Osteocyte (in vitro differentiated cells): ENCODE measurements around the gene CTNNBL1. TPM values are rescaled to one million over a fixed set of nuclear protein-coding genes. Genes with fewer than 3 reads are reported as not detected.
"Not testable (repeated sequence)": the region's sequence is repeated elsewhere in the genome, so short reads cannot be mapped to it uniquely, and the experiment has no call there.

Experiments used
- DNase-seq: peaks from one replicate; pipeline ENCODE4 v3.0.0; 2021; ENCODE audit warnings: mixed read lengths; ENCODE audit not compliant: unreplicated experiment; ENCODE audit errors: extremely low spot score
- H3K27ac Mint-ChIP-seq: one replicate; pipeline ENCODE4 v1.8.0; 2021; ENCODE audit warnings: mild to moderate bottlenecking, mixed read lengths; ENCODE audit not compliant: unreplicated experiment
- H3K27me3 Mint-ChIP-seq: one replicate; pipeline ENCODE4 v1.8.0; 2021; ENCODE audit warnings: mixed read lengths; ENCODE audit not compliant: unreplicated experiment
- H3K36me3 Mint-ChIP-seq: one replicate; pipeline ENCODE4 v1.8.0; 2021; ENCODE audit warnings: mixed read lengths; ENCODE audit not compliant: unreplicated experiment
- H3K4me1 Mint-ChIP-seq: one replicate; pipeline ENCODE4 v1.8.0; 2021; ENCODE audit warnings: mixed read lengths; ENCODE audit not compliant: unreplicated experiment
- H3K4me3 Mint-ChIP-seq: one replicate; pipeline ENCODE4 v1.8.0; 2021; ENCODE audit warnings: mild to moderate bottlenecking, moderate library complexity, mixed read lengths; ENCODE audit not compliant: unreplicated experiment
- H3K9me3 Mint-ChIP-seq: one replicate; pipeline ENCODE4 v1.8.0; 2021; ENCODE audit warnings: mixed read lengths; ENCODE audit not compliant: unreplicated experiment
- CTCF ChIP-seq: fragments of 200-600 bp; sonication (generic); IDR thresholded peaks from 2 replicates; pipeline ENCODE4 v1.5.0; 2021; ENCODE audit warnings: antibody characterized with exemption, mild to moderate bottlenecking, moderate library complexity
- total RNA-seq: library from RNA; stranded (reverse); gene quantifications from 2 replicates; pipeline ENCODE4 v1.2.1, GENCODE V29; 2021

Gene CTNNBL1
- total RNA-seq, 1 donor from 2014 or later: 43.4 TPM

- Mint-ChIP-seq H3K4me1 (peaks cover 10% of the 10 kb centered on the region), H3K27ac (no peak overlapping the region), H3K36me3 (no peaks in the 10 kb centered on the region), H3K27me3 (no peaks in the 10 kb centered on the region), H3K4me3 (no peak overlapping the region), H3K9me3 (no peaks in the 10 kb centered on the region)
- no peak for TF ChIP-seq CTCF
- DNase-seq: no peak
Measured at GRCh38 chr20:37700301-37700700, 6.5 kb downstream of the CTNNBL1 start.

GRCh38 chr20:37701676-37702075 is 7.8 kb downstream of the CTNNBL1 start:
- not testable (repeated sequence) for H3K9me3 Mint-ChIP-seq, H3K4me3 Mint-ChIP-seq, H3K4me1 Mint-ChIP-seq, H3K36me3 Mint-ChIP-seq, H3K27me3 Mint-ChIP-seq, H3K27ac Mint-ChIP-seq, DNase-seq

DNA sequence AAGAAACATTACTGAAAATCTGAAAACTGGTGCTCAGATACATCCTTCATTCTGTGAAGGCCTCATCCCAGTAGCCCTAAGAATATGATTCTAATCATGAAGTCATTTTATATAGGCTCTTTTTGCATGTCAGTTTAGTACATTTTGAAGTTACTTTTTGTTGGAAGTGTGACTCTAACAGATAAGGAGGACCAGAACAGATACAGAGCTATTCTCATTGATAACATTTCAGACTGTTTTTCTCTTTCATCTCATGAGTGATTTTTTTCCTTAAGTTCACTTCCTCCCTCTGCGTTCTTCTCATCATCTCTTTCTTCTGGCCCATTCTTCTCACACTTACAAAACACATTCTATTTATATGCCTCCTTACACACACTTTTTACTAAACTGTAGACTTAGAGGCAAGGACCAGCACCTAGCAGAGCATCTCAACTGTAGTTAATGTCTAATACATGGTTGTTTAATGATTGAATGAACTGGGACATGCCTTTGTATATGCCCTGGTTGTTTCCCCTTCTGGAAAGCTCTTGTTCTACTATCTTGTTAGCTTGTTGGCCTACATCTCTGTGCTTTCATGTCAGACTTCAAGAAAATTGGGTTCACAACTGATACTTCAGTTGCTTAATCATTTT is 8.7 kb downstream of the CTNNBL1 start:
- no peak for DNase-seq
- Mint-ChIP-seq H3K27ac (no peak overlapping the region), H3K9me3 (peaks cover 12% of the 10 kb centered on the region), H3K27me3 (no peaks in the 10 kb centered on the region), H3K4me3 (no peak overlapping the region), H3K4me1 (peaks cover 3% of the 10 kb centered on the region), H3K36me3 (peaks cover 7% of the 10 kb centered on the region)
- no peak for TF ChIP-seq CTCF

DNA sequence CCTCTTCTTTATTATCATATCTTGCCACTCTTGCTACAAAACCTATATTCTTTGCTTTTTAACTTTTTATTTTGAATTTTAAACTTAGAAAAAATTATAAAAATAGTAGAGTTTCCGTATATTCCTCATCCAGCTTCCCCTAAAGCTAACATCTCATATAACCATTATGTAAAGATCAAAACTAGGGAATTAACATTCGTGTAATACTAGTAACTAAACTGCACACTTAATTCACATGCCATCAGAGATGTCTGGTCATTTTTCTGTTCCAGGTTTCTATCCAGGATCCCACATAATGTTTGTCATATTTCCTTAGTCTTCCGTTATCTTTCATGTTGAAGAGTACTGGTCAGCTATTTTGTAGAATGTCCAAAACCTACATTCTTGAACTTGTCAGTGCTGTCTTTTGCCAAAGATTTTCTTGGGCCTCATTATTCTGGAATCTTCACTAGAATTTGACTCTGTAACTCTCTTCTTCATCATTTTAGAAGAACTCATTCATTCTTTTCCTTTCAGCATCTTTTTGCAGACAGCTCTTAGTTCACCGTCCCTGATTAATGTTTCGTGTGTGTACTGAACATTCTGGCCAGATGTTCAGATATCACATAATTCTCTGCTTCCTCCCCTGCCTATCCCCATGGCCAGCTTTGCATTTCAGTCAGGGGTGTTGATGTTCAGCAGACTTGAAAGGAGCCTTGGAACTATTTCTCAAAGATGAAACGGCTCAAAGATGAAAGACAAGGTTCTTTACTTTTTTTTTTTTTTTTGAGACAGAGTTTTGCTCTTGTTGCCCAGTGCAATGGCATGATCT is 9.4 kb downstream of the CTNNBL1 start:
- H3K27me3 Mint-ChIP-seq: no peaks in the 10 kb centered on the region
- no peak overlapping the region for H3K27ac Mint-ChIP-seq
- no peak for TF ChIP-seq CTCF
- peaks cover 15% of the 10 kb centered on the region for H3K9me3 Mint-ChIP-seq
- H3K4me3 Mint-ChIP-seq: no peak overlapping the region
- peaks cover 3% of the 10 kb centered on the region for H3K4me1 Mint-ChIP-seq
- H3K36me3 Mint-ChIP-seq: peaks cover 12% of the 10 kb centered on the region
- DNase-seq: no peak

DNA sequence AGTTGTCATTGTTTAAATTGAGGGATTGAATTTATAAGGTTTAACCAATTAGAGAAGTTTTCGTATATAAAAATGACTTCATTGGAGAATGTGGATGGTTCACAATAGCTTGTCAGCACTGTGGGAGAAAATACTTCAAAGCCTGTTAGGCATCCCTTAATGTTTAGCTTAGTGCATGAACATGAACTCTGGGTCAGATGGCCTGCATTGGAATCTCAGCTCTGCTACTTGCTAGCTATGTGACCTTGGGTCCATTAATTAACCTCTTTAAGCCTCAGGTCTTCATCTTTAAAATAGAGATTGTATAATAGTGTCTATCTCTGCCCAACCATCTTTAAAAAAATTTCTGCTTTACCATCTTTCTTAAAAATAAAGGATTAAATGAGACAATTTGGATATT is 11.1 kb downstream of the CTNNBL1 start:
- H3K27me3 Mint-ChIP-seq: no peaks in the 10 kb centered on the region
- H3K4me1 Mint-ChIP-seq: no peaks in the 10 kb centered on the region
- H3K9me3 Mint-ChIP-seq: peaks cover 15% of the 10 kb centered on the region
- peaks cover 12% of the 10 kb centered on the region for H3K36me3 Mint-ChIP-seq
- no peak overlapping the region for H3K27ac Mint-ChIP-seq
- no peak for DNase-seq
- no peak overlapping the region for H3K4me3 Mint-ChIP-seq
- no peak for TF ChIP-seq CTCF
